Parietal lobe (tissue), 1 donor: Measurements from ENCODE around the gene UGT1A5. TPM values are rescaled to one million over a fixed set of nuclear protein-coding genes. Genes with fewer than 3 reads are reported as not detected.

Experiments
- total RNA-seq: library from RNA; depleted of rRNA; stranded (reverse); fragments of >200 nt; gene quantifications from one replicate; pipeline ENCODE4 v1.2.3, GENCODE V29; 2014

Gene UGT1A5
- not detected for total RNA-seq

DNA sequence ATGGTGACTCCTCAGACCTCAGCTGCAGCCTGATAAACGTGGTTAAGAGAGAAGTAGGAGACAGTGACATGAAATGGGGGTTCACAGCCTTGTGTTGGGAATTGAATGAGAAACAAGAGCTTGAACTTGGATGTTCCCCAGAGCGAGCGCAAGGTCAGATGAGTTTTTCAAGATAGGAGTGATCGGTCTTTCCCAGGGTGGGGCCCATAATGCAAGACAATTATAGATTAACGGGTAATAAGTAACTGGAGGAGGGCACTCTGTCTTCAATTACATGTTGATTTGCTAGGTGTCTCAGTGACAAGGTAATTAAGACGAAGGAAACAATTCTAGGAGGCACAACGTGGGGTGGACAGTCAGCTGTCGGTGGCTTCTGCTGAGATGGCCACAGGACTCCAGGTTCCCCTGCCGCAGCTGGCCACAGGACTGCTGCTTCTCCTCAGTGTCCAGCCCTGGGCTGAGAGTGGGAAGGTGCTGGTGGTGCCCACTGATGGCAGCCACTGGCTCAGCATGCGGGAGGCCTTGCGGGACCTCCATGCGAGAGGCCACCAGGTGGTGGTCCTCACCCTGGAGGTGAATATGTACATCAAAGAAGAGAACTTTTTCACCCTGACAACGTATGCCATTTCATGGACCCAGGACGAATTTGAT is at the start of gene UGT1A5:
TSS of gene UGT1A5 (plus strand) at position 297 of the 651 bp plus-strand sequence. CDS start at position 382, 85 bp downstream.

DNA sequence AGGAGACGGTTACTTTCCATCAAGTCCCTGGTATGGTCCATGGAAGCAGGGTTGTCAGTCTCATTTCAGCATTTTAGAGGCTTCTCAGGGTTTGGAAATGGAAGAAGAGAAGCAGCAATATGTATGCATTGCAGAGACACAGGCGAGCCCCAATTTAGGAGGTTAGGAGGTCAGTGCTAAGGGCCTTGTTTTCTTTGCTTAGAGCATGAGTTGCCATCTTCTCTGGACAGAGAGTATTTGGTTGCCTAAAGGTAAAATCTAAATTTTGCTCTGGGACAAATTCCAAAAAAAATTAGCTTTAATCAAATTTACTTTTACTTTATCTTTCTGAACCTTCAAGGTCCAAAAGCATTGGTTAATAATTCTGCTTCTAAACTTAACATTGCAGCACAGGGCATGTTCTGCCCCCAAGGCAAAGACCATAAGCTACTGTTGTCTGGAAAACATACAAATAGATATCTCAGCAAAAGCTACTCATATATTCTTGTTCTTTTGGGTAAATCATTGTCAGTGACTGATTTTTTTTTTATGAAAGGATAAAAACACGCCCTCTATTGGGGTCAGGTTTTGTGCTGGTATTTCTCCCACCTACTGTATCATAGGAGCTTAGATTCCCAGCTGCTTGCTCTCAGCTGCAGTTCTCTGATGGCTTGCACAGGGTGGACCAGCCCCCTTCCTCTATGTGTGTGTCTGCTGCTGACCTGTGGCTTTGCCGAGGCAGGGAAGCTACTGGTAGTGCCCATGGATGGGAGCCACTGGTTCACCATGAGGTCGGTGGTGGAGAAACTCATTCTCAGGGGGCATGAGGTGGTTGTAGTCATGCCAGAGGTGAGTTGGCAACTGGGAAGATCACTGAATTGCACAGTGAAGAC is 41.2 kb upstream of the UGT1A5 start, which contains the start of gene UGT1A9:
TSS of gene UGT1A9 (plus strand) at position 609 of the 872 bp plus-strand sequence. CDS start at position 646, 37 bp downstream.

DNA sequence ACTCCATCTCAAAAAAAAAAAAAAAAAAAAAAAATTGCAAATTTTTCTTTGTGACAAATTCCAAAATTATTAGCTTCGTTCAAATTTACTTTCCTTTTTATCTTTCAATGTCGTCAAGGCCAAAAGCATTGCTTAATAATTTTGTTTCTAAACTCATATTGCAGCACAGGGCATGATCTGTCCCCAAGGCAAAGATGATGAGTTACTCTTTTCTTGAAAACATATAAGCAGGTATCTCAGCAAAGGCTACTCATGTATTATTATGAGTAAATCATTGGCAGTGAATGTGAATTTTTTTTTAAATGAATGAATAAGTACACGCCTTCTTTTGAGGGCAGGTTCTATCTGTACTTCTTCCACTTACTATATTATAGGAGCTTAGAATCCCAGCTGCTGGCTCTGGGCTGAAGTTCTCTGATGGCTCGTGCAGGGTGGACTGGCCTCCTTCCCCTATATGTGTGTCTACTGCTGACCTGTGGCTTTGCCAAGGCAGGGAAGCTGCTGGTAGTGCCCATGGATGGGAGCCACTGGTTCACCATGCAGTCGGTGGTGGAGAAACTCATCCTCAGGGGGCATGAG is 31.1 kb upstream of the UGT1A5 start, which contains the start of gene UGT1A7:
TSS of gene UGT1A7 (plus strand) at position 381 of the 579 bp plus-strand sequence. CDS start at position 418, 37 bp downstream.

GRCh38 chr2:233692648-233693047 is 20.1 kb upstream of the UGT1A5 start, which contains the start of gene UGT1A6:
Gene UGT1A6, plus strand, starts transcription at chr2:233692890. Its CDS starts 115 bp downstream, at chr2:233693005.

GRCh38 chr2:233718552-233718951 is 5.8 kb downstream of the UGT1A5 start, which contains the start of gene UGT1A4:
Gene UGT1A4, plus strand, starts transcription at chr2:233718736. Its CDS starts 85 bp downstream, at chr2:233718821.

DNA sequence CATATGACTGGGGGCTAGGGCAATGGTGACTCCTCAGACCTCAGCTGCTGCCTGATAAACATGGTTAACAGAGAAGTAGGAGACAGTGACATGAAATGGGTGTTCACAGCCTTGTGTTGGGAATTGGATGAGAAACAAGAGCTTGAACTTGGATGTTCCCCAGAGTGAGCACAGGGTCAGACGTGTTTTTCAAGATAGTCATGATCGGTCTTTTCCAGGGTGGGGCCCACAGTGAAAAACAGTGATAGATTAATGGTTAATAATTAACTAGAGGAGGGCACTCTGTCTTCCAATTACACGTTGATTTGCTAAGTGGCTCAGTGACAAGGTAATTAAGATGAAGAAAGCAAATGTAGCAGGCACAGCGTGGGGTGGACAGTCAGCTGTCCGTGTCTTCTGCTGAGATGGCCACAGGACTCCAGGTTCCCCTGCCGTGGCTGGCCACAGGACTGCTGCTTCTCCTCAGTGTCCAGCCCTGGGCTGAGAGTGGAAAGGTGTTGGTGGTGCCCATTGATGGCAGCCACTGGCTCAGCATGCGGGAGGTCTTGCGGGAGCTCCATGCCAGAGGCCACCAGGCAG is 16.1 kb downstream of the UGT1A5 start, which contains the start of gene UGT1A3:
TSS of gene UGT1A3 (plus strand) at position 320 of the 579 bp plus-strand sequence. CDS start at position 405, 85 bp downstream.

GRCh38 chr2:233760043-233760442 is 47.3 kb downstream of the UGT1A5 start, which contains the start of gene UGT1A1:
Gene UGT1A1, plus strand, starts transcription at chr2:233760270. Its CDS starts 18 bp downstream, at chr2:233760288.

GRCh38 chr2:233778030-233778429 is 65.3 kb downstream of the UGT1A5 start, which contains the start of gene MROH2A:
Gene MROH2A, plus strand, starts transcription at chr2:233778330. Its CDS starts 1,029 bp downstream, at chr2:233779359.

Other genes starting within 250 kb of the UGT1A5 start
- 21.0 TPM for gene USP40, start 146.1 kb upstream of the UGT1A5 start, total RNA-seq
- gene UGT1A8, start 95.3 kb upstream of the UGT1A5 start, total RNA-seq = not detected
- not detected for gene UGT1A10, start 76.5 kb upstream of the UGT1A5 start, total RNA-seq
- not detected for gene UGT1A9, start 41.0 kb upstream of the UGT1A5 start, total RNA-seq
- gene UGT1A7, start 31.0 kb upstream of the UGT1A5 start, total RNA-seq = not detected
- gene UGT1A6, start 20.0 kb upstream of the UGT1A5 start, total RNA-seq = not detected
- not detected for gene UGT1A4, start 5.8 kb downstream of the UGT1A5 start, total RNA-seq
- gene UGT1A3, start 16.1 kb downstream of the UGT1A5 start, total RNA-seq = not detected
- gene UGT1A1, start 47.4 kb downstream of the UGT1A5 start, total RNA-seq = not detected
- not detected for gene MROH2A, start 65.4 kb downstream of the UGT1A5 start, total RNA-seq
- gene HJURP, start 141.6 kb downstream of the UGT1A5 start, total RNA-seq = 3.8 TPM
- gene TRPM8, start 204.5 kb downstream of the UGT1A5 start, total RNA-seq = not detected